HG03558 (cell line): ENCODE data around the gene ARFGAP3.
"Not testable (repeated sequence)": the region's sequence is repeated elsewhere in the genome, so short reads cannot be mapped to it uniquely, and the experiment has no call there.

ENCODE experiments used
- ATAC-seq: cut with Tn5 transposase; IDR thresholded peaks from one replicate; pipeline ENCODE4 v1.9.1; 2021; ENCODE audit warnings: moderate number of reproducible peaks; ENCODE audit not compliant: unreplicated experiment; ENCODE audit errors: extremely low read depth

Gene ARFGAP3

GRCh38 chr22:42777126-42777525, 79.9 kb downstream of the ARFGAP3 start:
- no peak for ATAC-seq

GRCh38 chr22:42773167-42773566, 83.9 kb downstream of the ARFGAP3 start:
- ATAC-seq, result no peak

- ATAC-seq, result no peak
Measured at GRCh38 chr22:42772647-42773046, 84.4 kb downstream of the ARFGAP3 start.

- ATAC-seq, result no peak
Measured at GRCh38 chr22:42770941-42771647, 86.0 kb downstream of the ARFGAP3 start.

GRCh38 chr22:42770448-42770726, 86.7 kb downstream of the ARFGAP3 start:
- ATAC-seq, result no peak

GRCh38 chr22:42769574-42770447, 87.3 kb downstream of the ARFGAP3 start:
- ATAC-seq, result peak; percentile 57

GRCh38 chr22:42769238-42769573, 87.9 kb downstream of the ARFGAP3 start:
- ATAC-seq, result no peak

GRCh38 chr22:42768385-42769035, 88.6 kb downstream of the ARFGAP3 start:
- no peak for ATAC-seq

GRCh38 chr22:42766860-42767259, 90.2 kb downstream of the ARFGAP3 start:
- ATAC-seq, result no peak

- ATAC-seq, result no peak
Measured at GRCh38 chr22:42764895-42765363, 92.1 kb downstream of the ARFGAP3 start.

GRCh38 chr22:42763965-42764480, 93.0 kb downstream of the ARFGAP3 start:
- ATAC-seq, result no peak

GRCh38 chr22:42760806-42761565, 96.1 kb downstream of the ARFGAP3 start:
- ATAC-seq, result no peak

- ATAC-seq, result no peak
Measured at GRCh38 chr22:42758931-42759629, 98.0 kb downstream of the ARFGAP3 start.

- ATAC-seq, result not testable (repeated sequence)
Measured at GRCh38 chr22:42755553-42755952, 101.5 kb downstream of the ARFGAP3 start.

GRCh38 chr22:42755121-42755520, 102.0 kb downstream of the ARFGAP3 start:
- ATAC-seq, result not testable (repeated sequence)

GRCh38 chr22:42754658-42755057, 102.4 kb downstream of the ARFGAP3 start:
- ATAC-seq, result no peak

GRCh38 chr22:42752912-42753311, 104.2 kb downstream of the ARFGAP3 start:
- no peak for ATAC-seq

GRCh38 chr22:42752230-42752746, 104.8 kb downstream of the ARFGAP3 start:
- no peak for ATAC-seq

GRCh38 chr22:42750421-42750820, 106.7 kb downstream of the ARFGAP3 start:
- ATAC-seq, result not testable (repeated sequence)
